Lower leg skin (tissue), 4 donors: ENCODE results near the gene DAB1. TPM values are rescaled to one million over a fixed set of nuclear protein-coding genes. Genes with fewer than 3 reads are reported as not detected.

Experiments used
- DNase-seq, 2 donors: peaks; one replicate each; pipeline ENCODE4 v3.0.0-alpha.2; 2019; ENCODE audit warnings: low spot score in 2 of 2
- H3K4me3 ChIP-seq: fragments of 200-600 bp; sonication (generic); 2 replicates; pipeline ENCODE4 v1.5.1; 2017; ENCODE audit warnings: mild to moderate bottlenecking, low read depth; ENCODE audit not compliant: poor library complexity, severe bottlenecking
- POLR2A ChIP-seq, 2 donors: fragments of 450-650 bp; IDR thresholded peaks; one replicate each; pipeline ENCODE4 v1.6.1; 2016 to 2017; ENCODE audit warnings: antibody characterized with exemption in 2 of 2, mild to moderate bottlenecking in 1 of 2, moderate library complexity in 1 of 2
- whole genome bisulfite sequencing, 2 donors: methylation state at CpG; one replicate each; pipeline ENCODE4 v1.1.5; 2018; 5-methylcytosine and 5-hydroxymethylcytosine counted together
- intact Hi-C: fragments of 100-400 bp; cut with DNase I; formaldehyde crosslinking; loops from one replicate; pipeline ENCODE4 v1.15.0; 2023; ENCODE audit warnings: low total_unique reads
- total RNA-seq, 4 donors: library from RNA; depleted of rRNA; stranded (reverse); fragments of >200 nt; gene quantifications; one replicate each; pipeline ENCODE4 v1.1.0, GENCODE V29; 2016
- TF ChIP-seq, protein P1 (sequence below), 3 donors: fragments of 450-650 bp; IDR thresholded peaks; one replicate each; pipeline ENCODE4 v1.5.1; 2016; ENCODE audit warnings: antibody characterized with exemption in 3 of 3, mild to moderate bottlenecking in 3 of 3, moderate library complexity in 2 of 3

DAB1 gene
- total RNA-seq, 4 donors from 2014 or later = 0.58 TPM; not detected in 3

- TF ChIP-seq, protein P1, sequence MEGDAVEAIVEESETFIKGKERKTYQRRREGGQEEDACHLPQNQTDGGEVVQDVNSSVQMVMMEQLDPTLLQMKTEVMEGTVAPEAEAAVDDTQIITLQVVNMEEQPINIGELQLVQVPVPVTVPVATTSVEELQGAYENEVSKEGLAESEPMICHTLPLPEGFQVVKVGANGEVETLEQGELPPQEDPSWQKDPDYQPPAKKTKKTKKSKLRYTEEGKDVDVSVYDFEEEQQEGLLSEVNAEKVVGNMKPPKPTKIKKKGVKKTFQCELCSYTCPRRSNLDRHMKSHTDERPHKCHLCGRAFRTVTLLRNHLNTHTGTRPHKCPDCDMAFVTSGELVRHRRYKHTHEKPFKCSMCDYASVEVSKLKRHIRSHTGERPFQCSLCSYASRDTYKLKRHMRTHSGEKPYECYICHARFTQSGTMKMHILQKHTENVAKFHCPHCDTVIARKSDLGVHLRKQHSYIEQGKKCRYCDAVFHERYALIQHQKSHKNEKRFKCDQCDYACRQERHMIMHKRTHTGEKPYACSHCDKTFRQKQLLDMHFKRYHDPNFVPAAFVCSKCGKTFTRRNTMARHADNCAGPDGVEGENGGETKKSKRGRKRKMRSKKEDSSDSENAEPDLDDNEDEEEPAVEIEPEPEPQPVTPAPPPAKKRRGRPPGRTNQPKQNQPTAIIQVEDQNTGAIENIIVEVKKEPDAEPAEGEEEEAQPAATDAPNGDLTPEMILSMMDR (IDR thresholded peaks at IDR 0.05) = no peak
- TF ChIP-seq POLR2A (IDR thresholded peaks at IDR 0.05) = no peak
- DNase-seq = no peak
- no peak overlapping the region for H3K4me3 ChIP-seq
- intact Hi-C loops = no loop called here
- WGBS, 2 donors = 88 to 91% methylated on average over 2 of the region's 2 CpGs
Observed at GRCh38 chr1:57146100-57146499, 277.8 kb downstream of the DAB1 start.

GRCh38 chr1:57142999-57143398, 280.9 kb downstream of the DAB1 start:
- H3K4me3 ChIP-seq = no peak overlapping the region
- intact Hi-C loops = no loop called here
- DNase-seq = no peak
- TF ChIP-seq, protein P1 (IDR thresholded peaks at IDR 0.05) = no peak
- TF ChIP-seq POLR2A (IDR thresholded peaks at IDR 0.05) = no peak
- WGBS, 2 donors = 59 to 83% methylated on average over 2 of the region's 2 CpGs

- DNase-seq = no peak
- intact Hi-C loops = no loop called here
- TF ChIP-seq POLR2A (IDR thresholded peaks at IDR 0.05) = no peak
- TF ChIP-seq, protein P1 (IDR thresholded peaks at IDR 0.05) = no peak
- H3K4me3 ChIP-seq = no peak overlapping the region
- 82 to 84% methylated on average over 2 of the region's 2 CpGs for WGBS, 2 donors
Observed at GRCh38 chr1:57142169-57142568, 281.7 kb downstream of the DAB1 start.

DNA sequence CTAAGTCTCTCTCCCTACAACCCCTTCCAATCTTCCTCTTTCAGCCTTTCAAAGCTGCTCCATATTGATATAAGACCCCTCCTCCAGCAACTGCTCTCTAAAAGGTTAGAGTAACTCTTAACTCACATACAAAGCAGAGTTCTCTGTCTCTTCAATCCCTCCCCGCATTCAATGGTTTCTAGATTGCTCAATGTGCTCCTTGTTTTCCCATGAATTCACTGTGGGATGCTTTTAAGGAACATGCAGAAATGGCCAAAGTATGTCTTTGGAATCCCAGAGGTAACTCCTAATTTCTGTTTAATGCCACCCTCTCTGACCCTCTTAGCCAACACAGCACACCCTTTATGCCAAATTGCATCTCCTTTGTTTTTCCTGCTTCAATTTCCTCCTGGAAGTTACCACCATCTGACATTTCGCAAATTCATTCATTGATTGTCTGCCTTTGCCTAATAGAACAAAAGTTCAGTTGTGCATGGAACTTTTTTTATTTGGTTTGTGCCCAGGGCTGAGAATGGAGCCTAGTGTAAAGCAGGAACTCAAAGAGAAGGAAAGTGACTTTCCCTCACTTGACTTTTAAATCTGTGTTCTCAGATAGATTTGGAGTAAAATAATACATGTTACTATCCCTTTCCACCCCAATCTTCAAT, 285.3 kb downstream of the DAB1 start:
- WGBS, 2 donors = 83 to 86% methylated on average over 2 of the region's 2 CpGs
- TF ChIP-seq POLR2A (IDR thresholded peaks at IDR 0.05) = no peak
- TF ChIP-seq, protein P1 (IDR thresholded peaks at IDR 0.05) = no peak
- no peak overlapping the region for H3K4me3 ChIP-seq
- no peak for DNase-seq
- intact Hi-C loops = no loop called here

GRCh38 chr1:57137980-57138379, 285.9 kb downstream of the DAB1 start:
- DNase-seq = no peak
- TF ChIP-seq, protein P1 (IDR thresholded peaks at IDR 0.05) = no peak
- TF ChIP-seq POLR2A (IDR thresholded peaks at IDR 0.05) = no peak
- no peak overlapping the region for H3K4me3 ChIP-seq
- intact Hi-C loops = no loop called here
- WGBS, 2 donors = 65 to 66% methylated on average over 2 of the region's 2 CpGs

GRCh38 chr1:57134803-57135202, 289.1 kb downstream of the DAB1 start:
- no peak for DNase-seq
- WGBS, 2 donors = 69 to 72% methylated on average over 1 of the region's 1 CpG
- no peak for TF ChIP-seq POLR2A (IDR thresholded peaks at IDR 0.05)
- TF ChIP-seq, protein P1 (IDR thresholded peaks at IDR 0.05) = no peak
- no peak overlapping the region for H3K4me3 ChIP-seq
- intact Hi-C loops = no loop called here
